Astrocyte of the cerebellum (primary cell): Measurements from ENCODE around the gene VAMP7.
"Not testable (repeated sequence)": the region's sequence is repeated elsewhere in the genome, so short reads cannot be mapped to it uniquely, and the experiment has no call there.

Source experiments
- DNase-seq: peaks from one replicate; pipeline ENCODE4 v3.0.0-alpha.2; 2011; ENCODE audit warnings: low read depth
- H3K4me3 ChIP-seq: 2 replicates; pipeline ENCODE4 v1.5.1; 2011; ENCODE audit warnings: mild to moderate bottlenecking, low read depth, low read length, moderate library complexity
- CTCF ChIP-seq: IDR thresholded peaks from 2 replicates; pipeline ENCODE4 v1.5.1; 2012; ENCODE audit warnings: low read length, low read depth, moderate library complexity, mild to moderate bottlenecking; ENCODE audit errors: missing control alignments
- in situ Hi-C: cut with HindIII; loops from 2 replicates; pipeline ENCODE4 v1.10.0; 2017; ENCODE audit warnings: low sequenced_read_pairs

Gene VAMP7

GRCh38 chrX:155896512-155896911, 15.4 kb downstream of the VAMP7 start:
- no peak for TF ChIP-seq CTCF
- DNase-seq: no peak
- in situ Hi-C loops: no loop called here

DNA sequence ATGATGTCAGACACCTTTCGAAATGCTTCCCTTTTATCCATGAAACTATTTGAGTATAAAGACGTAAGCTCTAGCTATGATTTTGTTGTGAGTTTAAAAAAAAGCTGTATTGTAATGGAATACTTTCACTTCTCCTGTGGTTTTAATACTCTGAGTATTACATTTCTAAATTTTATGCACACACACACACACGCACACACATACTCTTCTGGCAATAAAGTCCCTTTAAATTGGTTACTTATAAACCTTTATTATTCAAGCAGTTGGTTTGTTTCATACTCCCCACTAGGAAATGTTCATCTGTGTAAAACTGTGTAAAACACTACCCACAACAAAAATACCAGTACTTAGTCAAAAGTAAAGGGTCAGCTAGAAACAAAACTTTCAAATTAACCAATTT, 18.2 kb downstream of the VAMP7 start:
- no peak for TF ChIP-seq CTCF
- DNase-seq: no peak
- in situ Hi-C loops: no loop called here
- no peak overlapping the region for H3K4me3 ChIP-seq

More at GRCh38 chrX:155896512-155896911, 15.4 kb downstream of the VAMP7 start:
- no peak overlapping the region for H3K4me3 ChIP-seq

GRCh38 chrX:155900765-155901164, 19.6 kb downstream of the VAMP7 start:
- in situ Hi-C loops: no loop called here
- DNase-seq: no peak
- TF ChIP-seq CTCF: no peak
- no peak overlapping the region for H3K4me3 ChIP-seq

DNA sequence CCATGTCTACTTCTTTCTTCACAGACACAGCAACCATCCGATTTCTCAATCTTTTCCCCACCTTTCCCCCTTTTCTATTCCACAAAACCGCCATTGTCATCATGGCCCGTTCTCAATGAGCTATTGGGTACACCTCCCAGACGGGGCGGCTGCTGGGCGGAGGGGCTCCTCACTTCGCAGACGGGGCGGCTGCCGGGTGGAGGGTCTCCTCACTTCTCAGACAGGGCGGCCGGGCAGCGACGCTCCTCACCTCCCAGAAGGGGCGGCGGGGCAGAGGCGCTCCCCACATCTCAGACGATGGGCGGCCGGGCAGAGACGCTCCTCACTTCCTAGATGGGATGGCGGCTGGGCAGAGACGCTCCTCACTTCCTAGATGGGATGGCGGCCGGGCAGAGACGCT, 26.5 kb downstream of the VAMP7 start:
- H3K4me3 ChIP-seq, in situ Hi-C loops: not testable (repeated sequence)

DNA sequence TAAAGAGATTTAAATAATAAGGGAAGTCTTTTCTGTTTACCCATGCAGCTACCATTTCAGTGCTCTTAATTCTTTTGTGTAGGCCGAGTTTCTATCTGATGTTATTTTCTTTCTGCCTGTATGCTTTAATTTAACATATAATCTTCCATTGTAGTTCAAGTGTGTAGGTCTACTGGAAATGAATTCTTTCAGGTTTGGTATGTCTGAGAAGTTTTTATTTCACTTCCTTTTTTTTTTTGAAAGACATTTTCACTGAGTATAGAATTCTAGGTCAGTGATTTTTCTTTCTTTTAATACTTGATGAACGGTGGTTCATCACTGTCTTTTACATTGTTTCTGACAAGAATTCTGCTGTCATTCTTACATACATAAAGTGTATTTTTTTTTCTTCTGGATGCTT, 42.1 kb downstream of the VAMP7 start:
- no peak for DNase-seq
- in situ Hi-C loops: no loop called here
- no peak for TF ChIP-seq CTCF
- no peak overlapping the region for H3K4me3 ChIP-seq

More for the DNA sequence above, 26.5 kb downstream of the VAMP7 start:
- not testable (repeated sequence) for DNase-seq

- DNase-seq, H3K4me3 ChIP-seq, in situ Hi-C loops: not testable (repeated sequence)
Observed at GRCh38 chrX:155930852-155931618, 49.9 kb downstream of the VAMP7 start.

- TF ChIP-seq CTCF: no peak
- DNase-seq: no peak
- H3K4me3 ChIP-seq: no peak overlapping the region
- in situ Hi-C loops: no loop called here
Observed at GRCh38 chrX:155938132-155938531, 57.0 kb downstream of the VAMP7 start.

GRCh38 chrX:155949098-155949497, 68.0 kb downstream of the VAMP7 start:
- in situ Hi-C loops: no loop called here
- no peak for TF ChIP-seq CTCF
- no peak for DNase-seq
- no peak overlapping the region for H3K4me3 ChIP-seq
